DMS114 treated with DMSO at 0.1 percent for 48 hours (cell line): ENCODE data around the gene GPATCH4.

Experiments used
- DNase-seq: peaks from one replicate; lab custom pipeline; 2025; ENCODE audit not compliant: unreplicated experiment; lab: John Stamatoyannopoulos, UW

The GPATCH4 gene

DNA sequence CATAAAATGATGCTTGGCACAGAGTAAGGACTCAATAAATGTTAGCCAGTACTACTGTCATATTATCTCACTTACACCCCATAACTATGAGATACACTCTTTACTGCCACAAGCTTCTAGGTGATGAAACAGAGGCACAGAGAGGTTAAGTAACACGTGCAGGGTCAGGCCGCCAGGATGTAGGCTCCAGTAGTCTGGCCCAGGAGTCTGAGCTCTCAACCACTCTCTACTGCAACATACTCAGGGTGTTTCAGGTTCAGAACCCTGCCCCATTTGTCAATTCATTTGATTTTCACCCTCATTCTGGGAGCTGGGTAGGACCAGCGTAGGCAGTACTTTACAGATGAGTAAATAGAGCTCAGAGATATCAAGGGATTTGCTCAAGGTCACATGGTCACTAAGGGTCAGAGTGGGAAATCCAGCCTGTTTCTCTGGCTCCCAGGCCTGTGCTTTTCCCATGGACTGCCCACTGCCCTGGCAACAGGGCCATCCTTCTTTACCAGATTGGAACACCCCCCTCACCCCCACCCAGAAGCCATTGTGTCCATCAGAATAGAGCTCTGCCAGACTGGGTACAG, 50.1 kb downstream of the GPATCH4 start:
- DNase-seq, result no peak

DNA sequence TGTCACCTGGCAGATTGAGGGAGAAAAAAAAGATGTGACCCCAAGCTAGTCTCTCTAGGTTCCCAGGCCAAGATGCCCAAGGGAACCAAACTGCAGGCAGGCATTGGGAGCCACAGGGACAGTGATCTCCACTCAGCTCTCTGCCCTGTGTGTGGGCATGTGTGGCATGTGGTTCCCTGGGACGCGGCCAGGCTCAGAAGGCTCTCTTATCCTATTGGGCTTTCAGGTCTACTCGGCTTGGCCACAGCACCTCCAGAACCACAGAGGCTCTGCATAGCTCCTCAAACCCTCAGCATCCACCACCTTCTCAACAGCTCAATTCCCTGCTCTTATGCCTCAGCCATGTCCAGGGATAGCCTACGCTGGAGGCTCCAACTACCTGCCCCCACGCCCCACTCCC, 50.9 kb downstream of the GPATCH4 start:
- no peak for DNase-seq

GRCh38 chr1:156549831-156550230, 51.4 kb downstream of the GPATCH4 start:
- DNase-seq, result no peak

GRCh38 chr1:156549390-156549789, 51.9 kb downstream of the GPATCH4 start:
- no peak for DNase-seq

- no peak for DNase-seq
Observed at GRCh38 chr1:156547982-156548381, 53.3 kb downstream of the GPATCH4 start.

GRCh38 chr1:156547434-156547833, 53.8 kb downstream of the GPATCH4 start:
- no peak for DNase-seq

DNA sequence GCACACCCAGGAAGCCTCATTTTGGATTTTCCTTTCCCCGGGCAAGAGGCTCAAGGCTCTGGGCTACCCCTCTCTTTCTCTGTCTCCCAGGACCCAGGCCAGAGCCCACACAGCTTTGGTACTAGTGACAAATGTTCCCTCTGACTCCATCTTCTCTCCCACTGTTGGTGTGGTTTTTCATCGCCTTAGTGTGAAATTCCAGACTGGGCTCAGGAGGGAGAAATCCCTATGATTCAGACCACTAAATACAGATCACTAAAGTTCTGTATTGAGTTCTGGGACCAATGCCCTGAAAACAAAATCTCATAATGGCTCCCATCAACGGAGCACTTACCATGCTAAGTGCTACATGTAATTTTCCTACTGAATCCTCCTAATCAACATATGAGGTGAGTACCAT, 55.0 kb downstream of the GPATCH4 start:
- no peak for DNase-seq

DNA sequence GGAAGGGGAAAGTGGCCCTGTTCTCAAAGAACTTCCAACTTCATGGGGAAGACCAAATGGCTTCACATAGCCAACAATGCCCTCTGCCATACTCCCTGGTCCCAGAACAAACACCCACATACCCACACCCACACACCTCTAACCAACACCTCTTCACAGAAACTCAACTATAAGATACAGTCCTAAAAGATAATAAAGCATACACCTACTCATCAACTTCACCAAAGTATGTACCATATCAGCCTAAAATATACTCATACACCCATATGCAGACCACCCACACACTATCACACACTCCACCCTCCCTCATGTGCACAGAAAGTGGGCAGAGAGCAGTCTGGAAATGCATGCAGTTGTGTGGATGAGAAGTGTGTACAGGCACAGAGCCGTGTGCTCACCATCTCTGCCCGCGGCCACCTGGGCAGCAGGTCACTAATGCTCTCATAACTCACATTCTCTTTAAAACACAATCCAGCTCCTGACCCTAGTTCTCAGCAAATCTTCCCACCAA, 56.6 kb downstream of the GPATCH4 start:
- DNase-seq, result no peak
